SU-DHL-6 (cell line): ENCODE results near the gene CUL9.

ENCODE experiments used
- CTCF ChIP-seq: fragments of 200-600 bp; sonication (generic); IDR thresholded peaks from one replicate; pipeline ENCODE4 v1.5.1; 2017; ENCODE audit warnings: antibody characterized with exemption, mild to moderate bottlenecking, low read length, moderate library complexity; ENCODE audit not compliant: insufficient read depth, poor library complexity, severe bottlenecking
- EZH2phosphoT487 ChIP-seq: fragments of 200-600 bp; sonication (generic), shearing (Covaris generic); conservative IDR thresholded peaks from 2 replicates; pipeline ENCODE4 v1.6.1; 2018; ENCODE audit warnings: mild to moderate bottlenecking, antibody characterized with exemption, low read length, moderate library complexity, mixed read lengths

DNA sequence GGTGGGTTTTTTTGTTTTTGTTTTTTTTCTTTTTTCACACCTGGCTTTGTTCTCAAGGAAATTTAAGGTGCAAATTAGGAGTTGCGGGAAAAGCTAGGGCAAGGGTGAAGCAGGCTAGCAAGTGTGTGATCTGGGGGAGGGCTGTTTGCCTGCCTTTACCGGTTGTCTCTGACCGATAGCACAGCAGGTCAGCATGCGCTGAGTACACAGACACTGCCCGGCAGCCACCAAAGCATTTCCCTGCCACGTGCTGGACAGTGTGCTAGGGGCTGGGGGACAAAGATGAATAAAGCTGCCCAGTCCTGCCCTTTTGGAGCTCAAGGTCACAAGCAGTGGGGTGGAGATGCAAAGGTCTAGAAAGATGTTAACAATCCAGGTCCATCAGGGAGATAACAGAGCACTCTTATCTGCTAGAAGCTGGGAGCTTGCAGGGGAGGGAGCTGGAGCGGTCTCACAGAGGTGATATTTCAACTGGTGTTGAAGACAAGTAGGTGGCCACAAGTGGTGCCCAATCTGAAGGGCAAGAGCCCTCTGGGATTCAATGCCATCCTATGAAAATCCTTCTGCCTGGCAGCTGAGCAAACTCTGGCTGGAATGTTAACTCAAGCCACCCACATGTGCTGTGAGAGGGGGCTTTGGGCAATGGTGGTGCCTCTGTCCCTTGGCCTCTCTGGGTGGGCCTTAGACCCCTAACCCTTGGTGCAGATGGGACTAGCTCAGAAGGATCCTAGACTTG, 85.8 kb downstream of the CUL9 start:
- no peak for TF ChIP-seq CTCF
- TF ChIP-seq EZH2phosphoT487: no peak
